Psoas muscle (tissue), 8 donors: ENCODE data around the gene SSTR3. TPM values are rescaled to one million over a fixed set of nuclear protein-coding genes. Genes with fewer than 3 reads are reported as not detected.

Source experiments
- ATAC-seq, 4 donors: fragments of 200-7000 bp; cut with Tn5 transposase; one replicate each; pipeline ENCODE4 v1.9.1; 2020; ENCODE audit warnings: moderate library complexity in 3 of 4, mild to moderate bottlenecking in 2 of 4
- DNase-seq, 2 donors: peaks; one replicate each; pipeline ENCODE4 v3.0.0-alpha.2; 2020
- H3K27ac ChIP-seq: fragments of 200-600 bp; one replicate; pipeline ENCODE4 v1.8.0; 2022
- H3K27me3 ChIP-seq, 3 donors: fragments of 200-600 bp in 1 of 3; one replicate each; pipeline versions ENCODE4 v1.6.1 to v1.8.0; 2013 to 2022; ENCODE audit warnings: low read length in 2 of 3, mild to moderate bottlenecking in 2 of 3, moderate library complexity in 1 of 3; ENCODE audit not compliant: insufficient read depth in 3 of 3
- H3K36me3 ChIP-seq, 2 donors: fragments of 200-600 bp in 1 of 2; one replicate each; pipeline versions ENCODE4 v1.6.1 to v1.8.0; 2013 to 2022; ENCODE audit warnings: low read depth in 1 of 2, mild to moderate bottlenecking in 1 of 2, moderate library complexity in 1 of 2; ENCODE audit not compliant: insufficient read depth in 1 of 2
- H3K4me1 ChIP-seq: fragments of 200-600 bp; one replicate; pipeline ENCODE4 v1.8.0; 2022
- H3K4me3 ChIP-seq: fragments of 200-600 bp; one replicate; pipeline ENCODE4 v1.8.0; 2022; ENCODE audit warnings: mild to moderate bottlenecking
- H3K9me3 ChIP-seq: fragments of 200-600 bp; one replicate; pipeline ENCODE4 v1.8.0; 2022
- WGBS, 3 donors: extraction: QIAGEN DNeasy Blood & Tissue Kit; methylation state at CpG; one replicate each; pipeline versions ENCODE4 v1.1.6 to v1.1.7; 2013; 5-methylcytosine and 5-hydroxymethylcytosine counted together
- intact Hi-C, 2 donors: fragments of 100-400 bp; cut with DNase I; formaldehyde crosslinking; loops; one replicate each; pipeline versions ENCODE4 v1.11.0 to v1.14.2; 2022
- polyA plus RNA-seq, 3 donors: library from polyadenylated mRNA; stranded (reverse); fragments of 200-250 nt; gene quantifications; one replicate each; pipeline ENCODE4 v1.2.3, GENCODE V29; 2013
- total RNA-seq, 4 donors: library from RNA; stranded (reverse); fragmentation: NEBNext Ultra II Directional in 2 of 4; extraction: Animal tissue kit (Norgen Biotek cat#: 25700) in 2 of 4; gene quantifications; one replicate each; pipeline versions ENCODE4 v1.2.1 to v1.2.4, GENCODE V29; 2021 to 2023
- TF ChIP-seq, protein P1 (sequence below): fragments of 200-600 bp; IDR thresholded peaks from one replicate; pipeline ENCODE4 v1.8.0; 2022; ENCODE audit warnings: antibody characterized with exemption
- donor health status: healthy with polysubstance abuse.
- donor health status: DM: no; HTN: no; CAD: no; lungs with moderate emphysema.
- donor health status: Bipolar disorder and iron deficiency.
- donor health status: healthy.
- donor health status: DM: yes; HTN: yes; CAD: no.
- donor health status: DM: no; HTN: no; CAD: no.
- donor health status: DM: no; HTN: no; CAD: no.
- donor health status: DM: yes; HTN: yes; CAD: no.

The SSTR3 gene
- total and polyA plus RNA-seq, 7 donors = 0.01 TPM; not detected in 6

- intact Hi-C loops = no loop called here
- no peak overlapping the region for H3K27ac ChIP-seq
- H3K4me3 ChIP-seq = no peak overlapping the region
- H3K4me1 ChIP-seq = peaks cover 39% of the 10 kb centered on the region
- no peaks in the 10 kb centered on the region for H3K9me3 ChIP-seq
- TF ChIP-seq, protein P1, sequence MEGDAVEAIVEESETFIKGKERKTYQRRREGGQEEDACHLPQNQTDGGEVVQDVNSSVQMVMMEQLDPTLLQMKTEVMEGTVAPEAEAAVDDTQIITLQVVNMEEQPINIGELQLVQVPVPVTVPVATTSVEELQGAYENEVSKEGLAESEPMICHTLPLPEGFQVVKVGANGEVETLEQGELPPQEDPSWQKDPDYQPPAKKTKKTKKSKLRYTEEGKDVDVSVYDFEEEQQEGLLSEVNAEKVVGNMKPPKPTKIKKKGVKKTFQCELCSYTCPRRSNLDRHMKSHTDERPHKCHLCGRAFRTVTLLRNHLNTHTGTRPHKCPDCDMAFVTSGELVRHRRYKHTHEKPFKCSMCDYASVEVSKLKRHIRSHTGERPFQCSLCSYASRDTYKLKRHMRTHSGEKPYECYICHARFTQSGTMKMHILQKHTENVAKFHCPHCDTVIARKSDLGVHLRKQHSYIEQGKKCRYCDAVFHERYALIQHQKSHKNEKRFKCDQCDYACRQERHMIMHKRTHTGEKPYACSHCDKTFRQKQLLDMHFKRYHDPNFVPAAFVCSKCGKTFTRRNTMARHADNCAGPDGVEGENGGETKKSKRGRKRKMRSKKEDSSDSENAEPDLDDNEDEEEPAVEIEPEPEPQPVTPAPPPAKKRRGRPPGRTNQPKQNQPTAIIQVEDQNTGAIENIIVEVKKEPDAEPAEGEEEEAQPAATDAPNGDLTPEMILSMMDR = no peak
- H3K36me3 ChIP-seq = no peaks in the 10 kb centered on the region
- WGBS, 3 donors = 83 to 85% (median 84%) methylated on average over 13 of the region's 13 CpGs
- H3K27me3 ChIP-seq = no peaks in the 10 kb centered on the region
- no peak for ATAC-seq
- peak; percentile 2 to 32 for DNase-seq
Observed at GRCh38 chr22:37185646-37186227, 26.5 kb downstream of the SSTR3 start.

DNA sequence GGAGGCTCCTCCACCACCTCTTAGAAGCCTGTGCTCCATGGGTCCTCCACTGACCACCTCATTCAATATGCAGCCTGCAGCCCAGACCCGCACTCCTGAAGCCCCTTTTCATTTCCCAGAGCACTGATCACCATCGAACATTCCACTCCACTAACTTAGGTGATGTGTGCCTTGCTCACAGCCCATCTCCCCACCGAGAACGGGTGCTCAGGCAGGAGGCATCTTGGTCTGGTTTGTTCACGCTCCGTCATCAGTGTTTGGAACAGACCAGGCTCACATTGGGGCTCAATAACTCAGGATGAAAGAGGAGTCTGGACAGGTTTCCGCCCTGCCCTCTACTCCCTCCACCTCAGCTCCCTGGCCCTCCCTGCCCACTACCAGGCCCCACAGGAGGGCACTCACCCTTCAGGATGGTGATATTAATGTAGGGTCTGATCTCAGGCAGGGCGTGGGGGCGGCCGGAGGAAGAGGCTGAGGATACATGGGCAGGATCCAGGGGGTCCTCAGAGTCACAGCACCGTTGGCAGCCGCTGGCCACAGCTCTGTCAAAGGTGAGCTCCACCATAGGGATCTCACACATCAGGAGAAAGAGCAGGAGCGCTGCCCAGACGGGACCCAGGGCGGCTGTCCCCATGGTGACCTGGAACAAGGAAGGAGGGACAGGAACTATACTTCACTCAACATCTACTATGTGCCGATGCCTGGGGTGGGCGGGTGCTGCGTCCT, 27.3 kb downstream of the SSTR3 start:
- WGBS, 3 donors = 89 to 94% (median 94%) methylated on average over 18 of the region's 18 CpGs
- TF ChIP-seq, protein P1 = no peak
- H3K27ac ChIP-seq = no peak overlapping the region
- intact Hi-C loops = no loop called here
- H3K27me3 ChIP-seq = no peaks in the 10 kb centered on the region
- peaks cover 38% of the 10 kb centered on the region for H3K4me1 ChIP-seq
- DNase-seq (peak; percentile 6 to 47), ATAC-seq (no peak)
- no peaks in the 10 kb centered on the region for H3K9me3 ChIP-seq
- H3K4me3 ChIP-seq = no peak overlapping the region
- no peaks in the 10 kb centered on the region for H3K36me3 ChIP-seq

GRCh38 chr22:37184380-37184755, 27.9 kb downstream of the SSTR3 start:
- intact Hi-C loops = no loop called here
- Histone ChIP-seq H3K9me3 (no peaks in the 10 kb centered on the region), H3K27me3 (no peaks in the 10 kb centered on the region), H3K4me1 (peaks cover 32% of the 10 kb centered on the region), H3K27ac (no peak overlapping the region), H3K36me3 (no peaks in the 10 kb centered on the region), H3K4me3 (no peak overlapping the region)
- 82 to 89% (median 83%) methylated on average over 11 to 12 of the region's 12 CpGs for WGBS, 3 donors
- TF ChIP-seq, protein P1 = no peak
- ATAC-seq (no peak), DNase-seq (no peak)

DNA sequence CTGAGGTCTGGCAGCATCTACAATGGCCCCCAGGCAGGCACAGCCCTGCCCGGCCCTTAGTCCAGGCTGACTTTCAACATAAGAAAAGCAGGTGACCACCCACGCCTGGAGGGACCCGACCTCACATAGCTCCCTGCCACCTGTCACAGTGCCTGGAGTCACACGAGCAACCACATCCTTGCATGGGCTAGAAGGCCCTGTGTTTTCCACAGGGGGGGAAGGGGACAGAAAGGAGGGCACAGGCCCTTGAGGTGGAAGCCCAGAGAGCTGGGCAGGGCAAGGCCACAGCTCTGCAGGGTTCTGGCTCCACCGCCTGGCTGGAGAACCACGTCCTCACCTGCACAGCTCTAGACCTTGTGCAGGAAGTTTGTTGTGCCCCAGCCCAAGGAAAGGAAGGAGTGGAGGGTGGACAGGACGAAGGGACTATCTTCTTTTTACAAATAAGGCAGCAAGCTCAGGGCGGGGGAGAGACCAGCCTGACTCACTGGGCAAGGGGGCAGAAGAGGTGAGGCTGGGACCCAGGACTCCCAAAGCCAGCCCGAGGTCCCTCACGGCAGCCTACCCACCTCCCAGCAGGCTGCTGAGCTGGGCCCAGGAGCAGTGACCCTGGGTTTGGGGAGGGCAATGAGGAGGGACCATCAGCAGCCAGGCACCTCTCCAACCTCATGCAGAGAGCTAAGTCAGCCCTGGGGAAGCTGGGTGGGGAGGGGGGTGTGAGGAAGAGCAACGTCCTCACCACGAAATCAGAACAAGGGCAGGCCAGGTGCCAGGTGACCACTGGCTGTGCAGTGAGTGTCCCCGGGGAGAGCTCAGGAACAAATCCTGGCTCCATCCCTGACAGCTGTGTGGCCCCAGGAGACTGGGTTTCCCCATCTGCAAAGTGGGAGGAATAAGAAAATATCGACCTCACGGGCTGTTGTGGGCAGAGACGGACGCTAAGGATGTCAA, 28.6 kb downstream of the SSTR3 start:
- no peak overlapping the region for H3K4me3 ChIP-seq
- DNase-seq (peak; percentile 10 to 70), ATAC-seq (no peak)
- 64 to 69% (median 68%) methylated on average over 17 of the region's 17 CpGs for WGBS, 3 donors
- no peak overlapping the region for H3K27ac ChIP-seq
- H3K9me3 ChIP-seq = no peaks in the 10 kb centered on the region
- TF ChIP-seq, protein P1 = no peak
- H3K4me1 ChIP-seq = peaks cover 32% of the 10 kb centered on the region
- no peaks in the 10 kb centered on the region for H3K36me3 ChIP-seq
- intact Hi-C loops = no loop called here
- no peaks in the 10 kb centered on the region for H3K27me3 ChIP-seq
